AG09309 (cell line): Measurements from ENCODE around the gene NXF2B.
"Not testable (repeated sequence)": the region's sequence is repeated elsewhere in the genome, so short reads cannot be mapped to it uniquely, and the experiment has no call there.

ENCODE experiments used
- DNase-seq: peaks from one replicate; pipeline ENCODE4 v3.0.0-alpha.2; 2010; ENCODE audit warnings: low read depth
- H3K4me3 ChIP-seq: 2 replicates; pipeline ENCODE4 v1.5.1; 2011; ENCODE audit warnings: mild to moderate bottlenecking, low read depth, low read length, moderate library complexity; ENCODE audit not compliant: control insufficient read depth
- TF ChIP-seq, protein P1 (sequence below): IDR thresholded peaks from 2 replicates; pipeline ENCODE4 v1.5.1; 2011; ENCODE audit warnings: mild to moderate bottlenecking, low read depth, low read length, inconsistent platforms; ENCODE audit not compliant: insufficient read depth, control insufficient read depth; ENCODE audit errors: missing control alignments

NXF2B gene, protein sequence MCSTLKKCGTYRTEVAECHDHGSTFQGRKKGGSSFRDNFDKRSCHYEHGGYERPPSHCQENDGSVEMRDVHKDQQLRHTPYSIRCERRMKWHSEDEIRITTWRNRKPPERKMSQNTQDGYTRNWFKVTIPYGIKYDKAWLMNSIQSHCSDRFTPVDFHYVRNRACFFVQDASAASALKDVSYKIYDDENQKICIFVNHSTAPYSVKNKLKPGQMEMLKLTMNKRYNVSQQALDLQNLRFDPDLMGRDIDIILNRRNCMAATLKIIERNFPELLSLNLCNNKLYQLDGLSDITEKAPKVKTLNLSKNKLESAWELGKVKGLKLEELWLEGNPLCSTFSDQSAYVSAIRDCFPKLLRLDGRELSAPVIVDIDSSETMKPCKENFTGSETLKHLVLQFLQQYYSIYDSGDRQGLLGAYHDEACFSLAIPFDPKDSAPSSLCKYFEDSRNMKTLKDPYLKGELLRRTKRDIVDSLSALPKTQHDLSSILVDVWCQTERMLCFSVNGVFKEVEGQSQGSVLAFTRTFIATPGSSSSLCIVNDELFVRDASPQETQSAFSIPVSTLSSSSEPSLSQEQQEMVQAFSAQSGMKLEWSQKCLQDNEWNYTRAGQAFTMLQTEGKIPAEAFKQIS

DNA sequence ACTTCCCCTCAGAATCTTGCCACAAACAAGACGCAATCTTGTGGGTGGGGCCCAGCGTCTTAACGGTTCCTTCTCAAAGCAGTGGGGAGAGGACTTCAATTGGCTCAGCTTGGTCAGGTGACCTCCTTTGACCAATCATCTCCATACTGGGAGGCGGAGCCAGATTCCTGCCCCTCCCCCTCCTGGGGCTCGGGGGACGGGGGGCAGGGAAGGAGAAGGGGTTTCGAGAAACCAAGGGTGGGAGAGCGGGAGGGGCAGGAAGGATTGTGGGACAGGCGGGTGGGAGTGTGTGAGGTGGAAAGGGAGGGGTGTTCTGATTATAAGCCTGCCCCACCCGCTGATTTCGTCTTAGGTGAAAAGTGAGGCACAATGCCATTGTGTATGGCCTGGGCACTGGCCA, at the start of gene NXF2B:
NXF2B (minus strand) TSS at position 101 of the 400 bp plus-strand sequence. CDS start 59,972 bp downstream, outside the sequence.
- not testable (repeated sequence) for DNase-seq

DNA sequence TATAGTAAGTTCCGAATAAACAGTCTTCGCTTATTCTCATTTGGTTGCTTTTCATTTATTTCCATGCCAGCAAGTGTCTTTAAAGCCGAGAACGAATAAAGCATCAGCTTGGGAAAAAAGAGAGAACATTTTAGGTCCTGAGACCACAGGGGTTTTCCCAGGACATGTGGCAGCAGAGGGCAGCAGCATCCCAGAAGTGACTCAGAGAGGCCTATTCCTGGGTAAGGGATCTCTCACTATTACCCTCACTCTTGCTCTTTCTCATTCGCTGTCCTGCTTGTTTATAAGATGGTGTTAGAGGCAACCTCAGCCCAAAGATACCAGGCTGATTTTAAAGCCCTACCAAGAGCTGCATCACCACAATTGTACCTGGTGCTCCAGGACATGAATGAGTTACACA, 39.0 kb upstream of the NXF2B start:
- DNase-seq, H3K4me3 ChIP-seq: not testable (repeated sequence)

More for the DNA sequence above, at the start of gene NXF2B:
- not testable (repeated sequence) for H3K4me3 ChIP-seq

DNA sequence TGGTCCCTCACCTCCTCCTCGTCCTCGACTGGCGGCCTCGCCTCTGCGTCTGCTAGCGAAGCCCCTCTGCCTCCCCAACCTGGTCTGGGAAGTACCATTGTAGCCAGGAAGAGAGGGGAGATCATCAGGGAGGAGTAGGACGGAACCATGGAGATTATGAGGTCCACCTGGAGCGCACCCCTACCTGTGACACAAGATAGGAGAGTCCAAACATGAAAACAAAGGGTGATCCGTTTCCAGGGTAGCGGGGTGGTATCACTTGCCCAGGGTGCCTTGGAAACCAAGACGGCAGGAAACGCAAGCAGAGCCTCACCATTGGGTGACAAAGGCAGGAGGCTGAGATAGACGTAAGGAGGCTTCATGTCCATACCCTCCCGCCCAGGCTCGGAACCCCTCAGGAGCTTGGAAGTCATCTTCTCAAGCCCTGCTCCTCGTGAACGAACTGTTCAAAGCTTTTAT, 32.0 kb upstream of the NXF2B start, which contains the start of gene TCP11X2:
TCP11X2 (minus strand) TSS at position 51 of the 459 bp plus-strand sequence.
- H3K4me3 ChIP-seq, result not testable (repeated sequence)

DNA sequence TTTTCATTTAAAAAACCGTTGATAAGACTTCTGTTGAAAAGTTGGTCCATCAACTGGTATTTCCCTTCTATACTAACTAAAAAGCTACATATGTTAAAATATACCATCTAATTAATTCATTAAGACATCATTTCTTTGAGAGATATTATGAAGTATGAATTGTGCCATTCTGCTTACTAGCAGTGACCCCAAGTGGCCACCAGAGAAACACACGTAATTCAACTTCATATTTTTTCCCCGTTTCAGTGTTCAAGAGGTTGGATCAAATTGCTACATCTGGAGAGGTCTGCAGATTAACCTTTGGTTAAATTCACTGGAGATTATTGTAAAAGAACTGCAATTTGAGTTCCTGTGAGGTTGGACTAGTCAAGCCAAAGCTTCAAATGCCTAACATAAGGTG, 30.4 kb upstream of the NXF2B start:
- H3K4me3 ChIP-seq, DNase-seq: not testable (repeated sequence)

More for the DNA sequence above, 32.0 kb upstream of the NXF2B start, which contains the start of gene TCP11X2:
- not testable (repeated sequence) for DNase-seq

DNA sequence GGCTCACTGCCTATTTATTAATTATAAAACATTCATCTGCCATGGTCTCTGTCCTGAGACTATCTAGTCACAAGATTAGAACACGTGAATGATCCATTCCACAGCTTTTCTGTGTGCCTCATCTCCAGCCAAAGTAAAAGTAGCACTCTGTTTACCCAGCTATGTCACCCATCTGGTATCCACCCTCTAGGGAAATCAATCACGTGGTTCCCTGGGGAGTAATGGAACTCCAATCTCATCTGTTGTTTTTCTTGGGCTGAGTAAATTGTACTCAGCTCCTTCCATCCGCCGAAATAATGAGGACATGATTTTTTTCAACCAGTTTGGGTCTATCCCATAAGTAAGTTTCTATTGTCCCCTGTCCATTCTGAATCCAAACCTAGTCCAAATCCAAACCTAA, 18.8 kb upstream of the NXF2B start:
- DNase-seq, H3K4me3 ChIP-seq: not testable (repeated sequence)

DNA sequence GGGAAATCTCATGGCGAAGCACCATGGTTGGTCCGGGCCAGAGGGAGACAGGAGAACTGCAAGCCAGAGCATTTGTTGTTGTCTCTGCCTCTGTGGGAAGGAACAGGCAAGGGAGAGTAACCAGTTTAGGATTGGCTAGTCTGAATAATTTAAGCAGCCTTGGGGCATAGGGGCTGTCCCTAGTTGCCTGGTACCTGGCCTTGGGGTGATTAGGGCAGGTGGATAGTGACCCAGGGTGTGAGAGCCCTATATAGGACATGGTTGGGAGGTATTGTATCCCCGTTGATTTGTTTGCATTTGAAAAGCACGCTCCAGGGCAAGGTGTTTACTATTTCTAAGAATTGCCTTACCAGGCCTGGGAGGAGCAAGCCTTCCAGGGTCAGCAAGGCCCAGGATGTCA, 25.3 kb downstream of the NXF2B start:
- not testable (repeated sequence) for DNase-seq, H3K4me3 ChIP-seq

DNA sequence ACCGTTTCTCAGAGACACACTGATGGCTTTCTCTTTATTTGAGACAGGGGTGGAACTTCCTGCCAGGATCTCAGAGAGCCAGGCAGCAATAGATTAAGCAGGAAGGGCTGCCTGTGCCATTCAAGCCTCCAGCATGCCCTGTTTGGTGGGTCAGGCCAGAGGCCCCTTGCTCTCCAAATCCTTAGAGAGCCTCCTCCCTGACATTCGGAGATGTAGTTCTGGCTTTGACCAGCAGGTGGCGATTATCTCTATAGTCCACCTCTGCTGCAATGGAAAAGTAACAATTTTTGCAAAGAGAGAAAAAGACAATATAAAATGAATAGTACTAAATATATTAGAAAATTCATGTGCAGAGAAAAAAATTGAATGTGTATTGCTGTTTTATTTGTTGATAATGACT, 93.9 kb downstream of the NXF2B start:
- TF ChIP-seq, protein P1, sequence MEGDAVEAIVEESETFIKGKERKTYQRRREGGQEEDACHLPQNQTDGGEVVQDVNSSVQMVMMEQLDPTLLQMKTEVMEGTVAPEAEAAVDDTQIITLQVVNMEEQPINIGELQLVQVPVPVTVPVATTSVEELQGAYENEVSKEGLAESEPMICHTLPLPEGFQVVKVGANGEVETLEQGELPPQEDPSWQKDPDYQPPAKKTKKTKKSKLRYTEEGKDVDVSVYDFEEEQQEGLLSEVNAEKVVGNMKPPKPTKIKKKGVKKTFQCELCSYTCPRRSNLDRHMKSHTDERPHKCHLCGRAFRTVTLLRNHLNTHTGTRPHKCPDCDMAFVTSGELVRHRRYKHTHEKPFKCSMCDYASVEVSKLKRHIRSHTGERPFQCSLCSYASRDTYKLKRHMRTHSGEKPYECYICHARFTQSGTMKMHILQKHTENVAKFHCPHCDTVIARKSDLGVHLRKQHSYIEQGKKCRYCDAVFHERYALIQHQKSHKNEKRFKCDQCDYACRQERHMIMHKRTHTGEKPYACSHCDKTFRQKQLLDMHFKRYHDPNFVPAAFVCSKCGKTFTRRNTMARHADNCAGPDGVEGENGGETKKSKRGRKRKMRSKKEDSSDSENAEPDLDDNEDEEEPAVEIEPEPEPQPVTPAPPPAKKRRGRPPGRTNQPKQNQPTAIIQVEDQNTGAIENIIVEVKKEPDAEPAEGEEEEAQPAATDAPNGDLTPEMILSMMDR, result peak; percentile 81
- H3K4me3 ChIP-seq, result no peak overlapping the region
- no peak for DNase-seq

DNA sequence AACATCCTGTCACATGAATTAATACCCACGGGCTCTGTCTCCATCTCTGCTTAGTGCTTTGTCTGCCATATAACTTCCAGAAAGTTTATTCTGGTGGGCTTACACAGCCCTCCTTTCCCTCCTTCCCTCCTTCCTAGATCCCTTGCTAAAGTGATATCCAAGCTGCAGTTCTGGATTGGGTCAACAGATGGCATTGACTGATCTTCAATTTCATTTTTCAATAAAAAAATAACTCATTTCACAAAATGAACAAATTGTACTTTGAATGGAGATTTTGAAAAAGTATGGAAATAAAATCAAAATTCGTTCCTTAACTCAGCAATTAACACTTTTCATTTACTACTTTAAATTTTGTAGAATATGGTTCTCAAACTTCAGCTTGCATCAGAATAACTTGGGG, 97.9 kb downstream of the NXF2B start:
- no peak overlapping the region for H3K4me3 ChIP-seq
- no peak for DNase-seq

DNA sequence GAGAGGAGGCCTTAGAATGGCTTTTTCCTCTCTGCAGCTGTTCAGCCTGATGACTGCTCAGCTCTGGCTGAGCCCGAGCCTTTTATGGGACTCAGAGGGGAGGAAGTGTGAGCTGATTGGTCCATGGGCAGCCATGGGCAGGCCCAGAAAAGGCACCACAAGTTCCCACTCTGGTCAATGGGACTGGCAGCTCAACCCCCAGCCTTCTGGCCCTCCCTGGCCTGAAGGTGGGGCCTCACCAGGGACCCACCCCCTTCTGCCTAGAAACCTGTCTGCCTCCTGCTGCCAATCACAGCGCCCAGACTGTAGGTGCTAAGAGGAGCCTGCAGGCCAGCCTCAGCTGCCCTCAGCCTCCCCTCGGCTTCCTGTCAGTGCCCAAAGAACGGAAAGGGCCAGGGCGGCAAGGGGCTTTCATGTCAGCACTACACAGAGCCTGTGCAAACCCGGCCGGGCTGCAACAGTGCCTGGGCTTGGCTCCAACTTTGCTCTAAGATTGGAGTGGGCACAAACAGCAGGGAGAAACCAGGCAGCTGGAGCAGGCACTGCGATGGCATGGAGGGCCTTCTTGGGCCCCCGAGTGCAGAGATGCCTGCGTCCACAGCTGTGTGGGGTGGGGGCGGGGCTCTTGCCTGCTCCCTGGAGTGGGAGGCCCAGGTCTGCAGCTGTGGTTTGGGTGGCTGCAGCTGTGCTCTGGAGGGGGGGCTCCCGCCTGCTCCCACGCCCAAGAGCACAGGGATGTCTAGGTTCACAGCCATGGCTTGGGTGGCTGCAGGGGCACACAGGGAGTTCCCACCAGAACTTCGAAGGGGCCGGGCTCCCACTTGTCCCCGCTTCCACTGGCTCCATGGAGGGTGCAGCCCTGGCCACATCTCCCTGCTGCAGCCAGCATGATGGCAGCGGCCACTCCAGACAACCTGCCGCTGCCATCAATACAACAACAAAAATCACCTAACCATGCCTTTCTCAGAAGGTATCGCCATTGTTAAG, 100.2 kb downstream of the NXF2B start:
- no peak overlapping the region for H3K4me3 ChIP-seq
- TF ChIP-seq, protein P1, result no peak
- no peak for DNase-seq

More for the DNA sequence above, 97.9 kb downstream of the NXF2B start:
- TF ChIP-seq, protein P1, result peak; percentile 38
